ENCODE measurements around the gene PLEKHA8.

DNA sequence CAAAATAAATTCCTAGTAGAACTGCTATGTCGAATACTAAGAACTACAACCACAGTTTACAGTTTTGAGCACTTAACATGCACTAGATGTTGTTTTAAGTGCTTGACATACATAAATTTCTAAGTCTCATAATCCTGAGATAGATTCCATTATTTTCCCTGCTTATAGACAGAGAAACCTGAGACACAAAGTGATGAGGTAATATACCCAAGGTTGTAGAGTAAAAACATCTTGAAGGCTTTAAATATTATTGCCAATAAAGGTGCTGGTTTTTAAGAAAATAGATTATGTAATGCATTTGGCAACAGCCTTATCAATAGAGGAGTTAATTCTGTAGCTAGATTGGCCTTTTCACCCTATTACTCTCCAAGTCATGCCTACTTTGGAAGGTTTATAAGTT, 48.2 kb downstream of the PLEKHA8 start:
- TF ChIP-seq, protein P1, sequence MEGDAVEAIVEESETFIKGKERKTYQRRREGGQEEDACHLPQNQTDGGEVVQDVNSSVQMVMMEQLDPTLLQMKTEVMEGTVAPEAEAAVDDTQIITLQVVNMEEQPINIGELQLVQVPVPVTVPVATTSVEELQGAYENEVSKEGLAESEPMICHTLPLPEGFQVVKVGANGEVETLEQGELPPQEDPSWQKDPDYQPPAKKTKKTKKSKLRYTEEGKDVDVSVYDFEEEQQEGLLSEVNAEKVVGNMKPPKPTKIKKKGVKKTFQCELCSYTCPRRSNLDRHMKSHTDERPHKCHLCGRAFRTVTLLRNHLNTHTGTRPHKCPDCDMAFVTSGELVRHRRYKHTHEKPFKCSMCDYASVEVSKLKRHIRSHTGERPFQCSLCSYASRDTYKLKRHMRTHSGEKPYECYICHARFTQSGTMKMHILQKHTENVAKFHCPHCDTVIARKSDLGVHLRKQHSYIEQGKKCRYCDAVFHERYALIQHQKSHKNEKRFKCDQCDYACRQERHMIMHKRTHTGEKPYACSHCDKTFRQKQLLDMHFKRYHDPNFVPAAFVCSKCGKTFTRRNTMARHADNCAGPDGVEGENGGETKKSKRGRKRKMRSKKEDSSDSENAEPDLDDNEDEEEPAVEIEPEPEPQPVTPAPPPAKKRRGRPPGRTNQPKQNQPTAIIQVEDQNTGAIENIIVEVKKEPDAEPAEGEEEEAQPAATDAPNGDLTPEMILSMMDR (IDR thresholded peaks at IDR 0.05) = no peak
- no peak for TF ChIP-seq POLR2A (IDR thresholded peaks at IDR 0.05)

All from tibial nerve (tissue), 3 donors.